HEK293 (cell line): ENCODE data around the gene CDC42BPA.

Source experiments
- ATF2 ChIP-seq: fragments of 450-650 bp; formaldehyde crosslinking; IDR thresholded peaks from 2 replicates; pipeline ENCODE4 v1.5.1; 2016; ENCODE audit warnings: missing biosample characterization, missing genetic modification characterization, low read depth
- CTCF ChIP-seq: fragments of 450-650 bp; formaldehyde crosslinking; IDR thresholded peaks from 2 replicates; pipeline ENCODE4 v1.5.1; 2016; ENCODE audit warnings: missing biosample characterization, missing genetic modification characterization
- KLF16 ChIP-seq: fragments of 450-650 bp; formaldehyde crosslinking; IDR thresholded peaks from 2 replicates; pipeline ENCODE4 v1.5.1; 2017; ENCODE audit warnings: missing biosample characterization, missing genetic modification characterization
- MEIS1 ChIP-seq: sonication (generic); formaldehyde crosslinking; IDR thresholded peaks from 2 replicates; pipeline ENCODE4 v1.8.1; 2022; ENCODE audit warnings: missing genetic modification reagents, mild to moderate bottlenecking, borderline replicate concordance
- PRDM6 ChIP-seq: fragments of 450-650 bp; formaldehyde crosslinking; IDR thresholded peaks from 2 replicates; pipeline ENCODE4 v1.5.1; 2017; ENCODE audit warnings: missing biosample characterization, missing genetic modification characterization
- SETDB1 ChIP-seq: IDR thresholded peaks from one replicate; pipeline ENCODE4 v1.6.1; 2017; ENCODE audit warnings: mild to moderate bottlenecking, low read length, moderate library complexity, mixed read lengths; ENCODE audit not compliant: insufficient read length
- ZNF555 ChIP-seq: fragments of 450-650 bp; formaldehyde crosslinking; conservative IDR thresholded peaks from 2 replicates; pipeline ENCODE4 v1.5.1; 2017; ENCODE audit warnings: missing biosample characterization, mild to moderate bottlenecking, missing genetic modification characterization, inconsistent platforms

GRCh38 chr1:226987623-226988333, 330.5 kb downstream of the CDC42BPA start:
- TF ChIP-seq KLF16 (tag by site-specific recombination) (no peak), PRDM6 (tag by site-specific recombination) (no peak), CTCF (tag by site-specific recombination) (no peak), ZNF555 (tag by site-specific recombination) (no peak), ATF2 (tag by site-specific recombination) (no peak), MEIS1 (no peak), SETDB1 (no peak)
